HEK293 (cell line): ENCODE measurements around the gene RDM1.

Experiments
- CTCF ChIA-PET: fragments of 350-600 bp; formaldehyde crosslinking; extraction: SDS; loops from one replicate; lab custom pipeline; 2021; ENCODE audit warnings: antibody characterized with exemption; lab: Yijun Ruan, JAX
- POLR2A ChIA-PET: fragments of 300-600 bp; formaldehyde crosslinking; extraction: SDS; loops from one replicate; lab custom pipeline; 2020; ENCODE audit warnings: antibody characterized with exemption, inconsistent platforms; lab: Yijun Ruan, JAX
- H3K27ac ChIP-seq: fragments of 200-500 bp; sonication (Bioruptor generic); 2 replicates; pipeline ENCODE4 v1.5.1; 2014; ENCODE audit warnings: low read depth, low read length, control low read depth, inconsistent platforms; ENCODE audit errors: extremely low read depth
- H3K36me3 ChIP-seq, 2 experiments: fragments of 200-500 bp in 1 of 2; sonication (Bioruptor generic) in 1 of 2; 1 replicate in 1 of 2; 2 replicates in 1 of 2; pipeline ENCODE4 v1.5.1; 2014 to 2017; ENCODE audit warnings: inconsistent platforms in 2 of 2, low read length in 2 of 2; ENCODE audit not compliant: control insufficient read depth in 2 of 2, insufficient read depth in 1 of 2
- H3K4me1 ChIP-seq: fragments of 200-500 bp; sonication (Bioruptor generic); 2 replicates; pipeline ENCODE4 v1.5.1; 2014; ENCODE audit warnings: mild to moderate bottlenecking, low read length, inconsistent platforms; ENCODE audit not compliant: control insufficient read depth, insufficient read depth
- H3K4me3 ChIP-seq: 2 replicates; pipeline ENCODE4 v1.5.1; 2011; ENCODE audit warnings: low read depth, mild to moderate bottlenecking, control low read depth, low read length, moderate library complexity
- H3K9me3 ChIP-seq: fragments of 200-500 bp; sonication (Bioruptor generic); 2 replicates; pipeline ENCODE4 v1.5.1; 2014; ENCODE audit warnings: low read depth, low read length, inconsistent platforms; ENCODE audit not compliant: control insufficient read depth, insufficient read depth
- ATF2 ChIP-seq: fragments of 450-650 bp; formaldehyde crosslinking; IDR thresholded peaks from 2 replicates; pipeline ENCODE4 v1.5.1; 2016; ENCODE audit warnings: missing biosample characterization, missing genetic modification characterization, low read depth
- HOXC10 ChIP-seq: sonication (generic); formaldehyde crosslinking; IDR thresholded peaks from 2 replicates; pipeline ENCODE4 v1.8.1; 2023; ENCODE audit warnings: mild to moderate bottlenecking, missing genetic modification reagents
- KLF17 ChIP-seq: fragments of 450-650 bp; formaldehyde crosslinking; IDR thresholded peaks from 2 replicates; pipeline ENCODE4 v1.5.1; 2016; ENCODE audit warnings: missing biosample characterization, missing genetic modification characterization
- OSR2 ChIP-seq: fragments of 450-650 bp; formaldehyde crosslinking; IDR thresholded peaks from 2 replicates; pipeline ENCODE4 v1.5.1; 2016; ENCODE audit warnings: missing biosample characterization, missing genetic modification characterization
- PRDM10 ChIP-seq: fragments of 450-650 bp; formaldehyde crosslinking; IDR thresholded peaks from 2 replicates; pipeline ENCODE4 v1.5.1; 2016; ENCODE audit warnings: missing biosample characterization, missing genetic modification characterization
- RBAK ChIP-seq: fragments of 450-650 bp; formaldehyde crosslinking; IDR thresholded peaks from 2 replicates; pipeline ENCODE4 v1.5.1; 2016; ENCODE audit warnings: missing biosample characterization, missing genetic modification characterization
- REPIN1 ChIP-seq: fragments of 450-650 bp; formaldehyde crosslinking; IDR thresholded peaks from 2 replicates; pipeline ENCODE4 v1.5.1; 2017; ENCODE audit warnings: missing biosample characterization, missing genetic modification characterization, low read depth
- ZBTB48 ChIP-seq: fragments of 450-650 bp; formaldehyde crosslinking; IDR thresholded peaks from 2 replicates; pipeline ENCODE4 v1.5.1; 2016; ENCODE audit warnings: missing biosample characterization, missing genetic modification characterization
- ZNF114 ChIP-seq: fragments of 450-650 bp; formaldehyde crosslinking; IDR thresholded peaks from 2 replicates; pipeline ENCODE4 v1.5.0; 2017; ENCODE audit warnings: missing biosample characterization, missing genetic modification characterization
- ZNF140 ChIP-seq: fragments of 450-650 bp; formaldehyde crosslinking; IDR thresholded peaks from 2 replicates; pipeline ENCODE4 v1.5.1; 2016; ENCODE audit warnings: missing biosample characterization, missing genetic modification characterization
- ZNF155 ChIP-seq: fragments of 450-650 bp; formaldehyde crosslinking; IDR thresholded peaks from 2 replicates; pipeline ENCODE4 v1.5.1; 2016; ENCODE audit warnings: missing biosample characterization, missing genetic modification characterization
- ZNF324 ChIP-seq: fragments of 450-650 bp; formaldehyde crosslinking; IDR thresholded peaks from 2 replicates; pipeline ENCODE4 v1.5.1; 2016; ENCODE audit warnings: missing biosample characterization, missing genetic modification characterization
- ZNF335 ChIP-seq: fragments of 450-650 bp; formaldehyde crosslinking; conservative IDR thresholded peaks from 2 replicates; pipeline ENCODE4 v1.5.1; 2016; ENCODE audit warnings: missing biosample characterization, missing genetic modification characterization
- ZNF433 ChIP-seq: fragments of 450-650 bp; formaldehyde crosslinking; IDR thresholded peaks from 2 replicates; pipeline ENCODE4 v1.5.1; 2016; ENCODE audit warnings: missing biosample characterization, missing genetic modification characterization, low read depth
- ZNF529 ChIP-seq: fragments of 450-650 bp; formaldehyde crosslinking; IDR thresholded peaks from 2 replicates; pipeline ENCODE4 v1.5.1; 2017; ENCODE audit warnings: missing genetic modification characterization, missing biosample characterization; ENCODE audit not compliant: insufficient replicate concordance
- ZNF548 ChIP-seq: fragments of 450-650 bp; formaldehyde crosslinking; IDR thresholded peaks from 2 replicates; pipeline ENCODE4 v1.5.1; 2016; ENCODE audit warnings: missing biosample characterization, missing genetic modification characterization
- ZNF561 ChIP-seq: fragments of 450-650 bp; IDR thresholded peaks from 2 replicates; pipeline ENCODE4 v1.5.1; 2018; ENCODE audit warnings: missing biosample characterization, missing genetic modification characterization, borderline replicate concordance
- ZNF600 ChIP-seq: fragments of 450-650 bp; formaldehyde crosslinking; IDR thresholded peaks from 2 replicates; pipeline ENCODE4 v1.5.1; 2016; ENCODE audit warnings: missing biosample characterization, missing genetic modification characterization
- ZNF623 ChIP-seq: fragments of 450-650 bp; formaldehyde crosslinking; IDR thresholded peaks from 2 replicates; pipeline ENCODE4 v1.5.1; 2016; ENCODE audit warnings: missing biosample characterization, missing genetic modification characterization
- ZNF664 ChIP-seq: fragments of 450-650 bp; formaldehyde crosslinking; IDR thresholded peaks from 2 replicates; pipeline ENCODE4 v1.5.1; 2016; ENCODE audit warnings: missing biosample characterization, missing genetic modification characterization
- ZSCAN4 ChIP-seq: fragments of 450-650 bp; formaldehyde crosslinking; IDR thresholded peaks from 2 replicates; pipeline ENCODE4 v1.5.1; 2017; ENCODE audit warnings: missing biosample characterization, missing genetic modification characterization

The RDM1 gene

GRCh38 chr17:35895636-35896587 lies 34.7 kb downstream of the RDM1 start:
- CTCF ChIA-PET, result interaction anchor here (0.5 to 2.2 kb wide), 5 partner anchors 9 to 287 kb away, joined by 3 to 6 read pairs (median 3); no protein-coding TSS in a partner anchor
- Histone ChIP-seq H3K27ac (no peak overlapping the region), H3K36me3 (no peaks in the 10 kb centered on the region), H3K4me3 (no peak overlapping the region), H3K4me1 (peaks cover 9% of the 10 kb centered on the region), H3K9me3 (no peaks in the 10 kb centered on the region)
- POLR2A ChIA-PET, result no interaction called here
- TF ChIP-seq ZNF664 (no peak), ZNF155 (tag by site-specific recombination) (no peak), OSR2 (no peak), ZNF114 (tag by site-specific recombination) (no peak), ZSCAN4 (tag by site-specific recombination) (no peak), ZBTB48 (tag by site-specific recombination) (no peak), HOXC10 (CRISPR knock-in tag) (no peak), ZNF335 (tag by site-specific recombination) (no peak), ZNF324 (tag by site-specific recombination) (no peak), ZNF140 (no peak), ZNF433 (tag by site-specific recombination) (no peak), ZNF529 (tag by site-specific recombination) (no peak)

GRCh38 chr17:35894206-35894605 lies 36.4 kb downstream of the RDM1 start:
- Histone ChIP-seq H3K4me3 (no peak overlapping the region), H3K9me3 (no peaks in the 10 kb centered on the region)
- POLR2A ChIA-PET, result no interaction called here
- TF ChIP-seq REPIN1 (tag by site-specific recombination) (no peak), ZNF548 (tag by site-specific recombination) (no peak), ZNF623 (tag by site-specific recombination) (no peak), ZNF600 (no peak), RBAK (tag by site-specific recombination) (no peak), ATF2 (tag by site-specific recombination) (no peak)
- TF ChIP-seq, all 188 proteins: peak for 0
- H3K36me3 ChIP-seq, result no peaks in the 10 kb centered on the region
- peaks cover 13% of the 10 kb centered on the region for H3K4me1 ChIP-seq
- no peak overlapping the region for H3K27ac ChIP-seq
- CTCF ChIA-PET, result interaction anchor here (2.2 kb wide), 1 partner anchor 45 kb away, joined by 6 read pairs; no protein-coding TSS in a partner anchor

- CTCF ChIA-PET, result interaction anchor here (0.8 to 2.2 kb wide), 2 partner anchors 18 to 45 kb away, joined by 4 to 6 read pairs; no protein-coding TSS in a partner anchor
Measured at GRCh38 chr17:35893751-35894150, 36.8 kb downstream of the RDM1 start.

More at GRCh38 chr17:35893751-35894150, 36.8 kb downstream of the RDM1 start:
- Histone ChIP-seq H3K4me1 (peaks cover 13% of the 10 kb centered on the region), H3K36me3 (no peaks in the 10 kb centered on the region), H3K9me3 (no peaks in the 10 kb centered on the region), H3K27ac (no peak overlapping the region), H3K4me3 (no peak overlapping the region)
- POLR2A ChIA-PET, result no interaction called here
- TF ChIP-seq ZNF324 (tag by site-specific recombination) (no peak), ZNF561 (tag by site-specific recombination) (no peak), PRDM10 (tag by site-specific recombination) (no peak), KLF17 (tag by site-specific recombination) (no peak)
